ELF-1 (cell line): ENCODE measurements around the gene RINT1.
A peak's percentile ranks its signal among the peaks of the same experiment; 100 is the strongest.

Source experiments
- DNase-seq: peaks from one replicate; pipeline ENCODE4 v3.0.0-alpha.2; 2016; ENCODE audit warnings: low read depth, low spot score

Gene RINT1

DNA sequence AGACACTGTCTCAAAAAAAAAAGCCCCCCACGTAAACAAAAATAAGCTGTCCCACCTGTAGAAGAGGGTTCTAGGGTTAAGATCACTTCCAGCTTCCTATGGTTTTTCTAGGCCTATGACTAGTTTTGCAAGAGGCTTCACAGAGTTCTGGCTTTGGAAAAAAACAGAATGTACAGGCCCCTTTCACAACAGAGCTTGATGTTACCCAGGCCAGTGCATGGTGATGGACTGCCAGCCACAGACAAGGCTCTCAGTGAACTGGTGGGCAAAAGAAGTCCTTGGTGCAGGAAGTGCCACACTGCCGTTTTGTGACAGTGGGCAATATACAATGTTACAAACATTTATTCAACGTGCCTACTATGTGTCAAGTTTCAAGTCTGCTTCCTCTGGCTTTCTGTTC is 67.5 kb downstream of the RINT1 start:
- DNase-seq: no peak

DNA sequence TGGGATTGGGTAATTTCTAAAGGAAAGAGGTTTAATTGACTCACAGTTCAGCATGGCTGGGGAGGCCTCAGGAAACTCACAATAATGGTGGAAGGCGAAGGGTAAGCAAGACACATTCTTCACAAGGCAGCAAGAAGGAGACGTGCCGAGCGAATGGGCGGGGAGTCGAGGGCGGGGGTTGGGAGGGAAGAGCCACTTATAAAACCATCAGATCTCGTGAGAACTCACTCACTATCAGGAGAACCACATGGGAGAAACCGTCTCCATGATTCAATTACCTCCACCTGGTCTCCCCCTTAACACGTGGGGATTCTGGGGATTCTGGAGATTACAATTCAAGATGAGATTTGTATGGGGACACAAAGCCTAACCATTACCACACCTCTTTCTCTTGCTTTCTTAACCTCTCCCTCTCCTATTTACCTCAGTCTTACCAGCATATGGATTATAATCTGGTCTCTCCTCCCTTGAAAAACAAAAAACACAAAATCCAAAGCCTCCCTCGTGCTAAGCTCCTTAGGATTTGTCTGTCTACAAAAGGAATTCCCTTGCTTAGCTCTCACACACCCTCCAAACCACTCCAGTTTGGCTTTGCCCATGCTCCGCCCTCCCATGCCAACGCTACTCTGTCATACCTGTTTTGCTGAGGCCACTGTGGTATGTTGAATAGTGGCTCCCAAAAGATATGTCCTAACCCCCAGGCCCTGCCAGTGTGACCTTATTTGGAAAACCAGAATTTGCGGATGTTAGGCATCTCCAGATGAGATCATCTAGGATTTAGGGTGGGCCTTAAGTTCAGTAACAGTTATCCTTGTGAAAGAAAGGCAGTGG is 68.9 kb downstream of the RINT1 start:
- peak; percentile 75 for DNase-seq

DNA sequence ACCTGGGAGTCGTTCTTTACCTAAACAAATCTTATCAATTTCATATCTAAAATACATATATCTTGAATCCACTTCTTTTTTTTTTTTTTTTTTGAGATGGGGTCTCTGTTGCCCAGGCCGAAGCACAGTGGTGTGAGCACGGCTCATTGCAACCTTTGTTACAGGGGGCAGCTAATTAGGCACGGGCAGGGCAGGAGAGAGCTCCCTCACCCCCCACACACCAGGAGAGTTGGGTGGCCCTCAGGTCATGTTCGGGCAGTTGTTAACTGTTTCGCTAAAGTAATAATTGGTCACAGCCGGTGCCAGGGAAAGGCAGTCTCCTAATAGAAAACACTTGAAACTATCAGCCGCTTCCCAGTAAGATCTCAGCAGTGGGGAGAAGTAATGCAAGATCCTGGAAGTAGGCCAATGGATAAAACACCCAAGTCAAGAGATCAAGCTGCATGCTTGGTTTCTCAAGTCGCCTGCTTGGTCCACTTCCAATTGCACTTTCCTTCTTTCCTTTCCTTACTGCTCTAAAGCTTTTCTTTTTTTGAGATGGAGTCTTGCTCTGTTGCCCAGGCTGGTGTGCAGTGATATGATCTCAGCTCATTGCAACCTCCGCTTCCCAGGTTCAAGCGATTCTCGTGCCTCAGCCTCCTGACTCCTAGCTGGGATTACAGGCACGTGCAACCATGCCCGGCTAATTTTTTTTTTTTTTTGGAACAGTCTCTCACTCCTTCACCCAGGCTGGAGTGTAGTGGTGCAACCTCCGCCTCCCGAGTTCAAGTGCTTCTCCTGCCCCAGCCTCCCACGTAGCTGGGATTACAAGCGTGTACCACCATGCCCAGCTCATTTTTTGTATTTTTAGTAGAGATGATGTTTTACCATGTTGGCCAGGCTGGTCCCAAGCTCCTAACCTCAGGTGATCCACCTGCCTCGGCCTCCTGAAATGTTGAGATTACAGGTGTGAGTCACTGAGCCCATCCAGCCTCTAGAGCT is 70.6 kb downstream of the RINT1 start:
- DNase-seq: no peak

DNA sequence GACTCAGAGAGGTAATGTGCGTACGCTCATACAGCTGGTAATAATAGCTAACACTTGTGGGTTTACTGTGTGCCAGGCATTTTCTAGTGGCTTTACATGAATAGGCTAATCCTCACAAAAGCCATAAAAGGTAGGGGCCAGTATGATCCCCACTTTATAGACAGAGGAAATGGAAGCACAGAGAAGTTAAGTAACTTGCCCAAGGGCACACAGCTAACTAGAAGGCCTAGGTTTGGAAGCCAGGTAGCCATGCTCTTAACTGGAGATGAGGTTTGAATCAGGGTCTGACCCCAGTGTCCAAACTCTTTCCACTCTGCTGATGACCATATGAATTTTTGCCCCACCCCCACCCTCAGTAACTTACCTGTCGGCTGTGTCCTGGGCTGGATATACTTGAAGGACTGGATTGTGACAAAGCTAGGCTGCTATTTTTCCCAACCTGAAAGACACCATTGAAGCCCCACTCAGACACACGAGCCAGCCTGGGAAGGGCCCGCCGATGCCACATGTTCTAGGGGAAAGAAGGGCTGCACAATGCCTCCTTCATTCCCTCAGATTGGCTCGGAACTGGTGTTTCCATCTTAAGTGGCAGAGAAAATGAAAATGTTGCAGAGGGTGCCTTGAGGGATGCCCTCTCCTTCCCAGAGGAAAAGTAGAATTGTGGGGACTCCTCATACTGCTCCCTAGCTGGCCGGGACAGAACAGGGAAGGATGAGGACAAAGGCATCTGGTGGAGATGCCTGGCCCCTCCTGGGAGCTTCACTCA is 78.3 kb downstream of the RINT1 start:
- no peak for DNase-seq

DNA sequence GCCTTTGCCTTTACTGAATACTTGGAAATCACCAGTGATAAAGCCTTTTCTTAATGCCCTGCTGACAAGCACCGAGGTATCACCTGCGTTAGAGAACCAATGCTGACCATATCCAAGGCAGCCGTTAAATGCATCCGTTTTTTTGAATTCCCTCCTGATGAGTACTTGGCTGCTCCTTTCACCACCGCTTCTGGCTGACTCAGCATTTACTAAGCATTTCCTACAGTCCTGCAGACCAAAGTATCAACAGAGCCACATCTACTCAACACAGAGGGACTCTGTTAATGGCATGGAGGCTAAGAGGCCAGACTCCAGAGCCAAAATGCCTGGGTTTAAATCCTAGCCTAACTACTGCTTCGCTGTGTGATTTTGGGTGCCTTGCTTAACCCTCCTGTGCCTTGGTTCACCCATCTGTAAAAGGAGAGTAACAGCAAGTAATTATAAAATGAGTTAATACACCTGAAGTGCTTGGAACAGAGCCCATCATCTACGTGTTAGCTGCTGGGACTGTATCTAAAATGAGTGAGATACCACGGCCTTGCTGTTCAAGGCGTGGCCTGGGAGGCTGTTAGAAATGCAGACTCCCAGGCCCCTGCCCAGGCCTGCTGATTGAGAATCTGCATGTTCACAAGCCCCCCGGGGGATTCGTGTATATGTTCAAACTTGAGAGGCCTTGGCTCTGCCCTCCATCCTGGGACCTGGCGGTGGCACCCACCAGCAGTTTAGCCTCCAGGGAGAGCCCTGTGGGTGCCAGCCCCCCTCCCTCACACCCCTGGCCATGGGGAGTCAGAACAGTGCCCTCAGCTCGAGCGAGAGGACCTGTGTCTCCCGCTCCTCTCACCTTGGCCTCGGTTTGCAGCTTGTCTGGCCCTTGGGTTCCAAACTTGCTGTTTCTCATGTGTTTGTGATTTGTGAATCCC is 80.1 kb downstream of the RINT1 start:
- DNase-seq: no peak

DNA sequence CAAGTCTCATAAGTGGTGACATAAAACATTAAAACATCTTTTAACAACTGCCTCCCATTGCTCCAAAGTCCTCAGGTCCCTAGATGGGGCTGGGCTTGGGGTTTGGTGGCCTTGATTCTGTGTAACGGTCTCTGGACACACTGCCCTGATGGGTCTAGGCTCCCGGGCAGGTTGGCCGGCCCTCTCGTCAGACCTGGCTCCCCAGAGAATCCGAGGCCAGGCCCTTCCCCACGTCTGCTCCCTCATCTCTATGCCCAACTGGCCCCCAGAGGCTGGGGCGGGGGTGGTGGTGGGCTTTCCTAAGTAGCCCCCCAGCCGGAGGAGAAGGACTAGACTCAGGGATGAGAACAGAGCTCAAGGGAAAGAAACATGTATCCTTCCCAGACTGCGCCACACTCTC is 80.8 kb downstream of the RINT1 start:
- no peak for DNase-seq

DNA sequence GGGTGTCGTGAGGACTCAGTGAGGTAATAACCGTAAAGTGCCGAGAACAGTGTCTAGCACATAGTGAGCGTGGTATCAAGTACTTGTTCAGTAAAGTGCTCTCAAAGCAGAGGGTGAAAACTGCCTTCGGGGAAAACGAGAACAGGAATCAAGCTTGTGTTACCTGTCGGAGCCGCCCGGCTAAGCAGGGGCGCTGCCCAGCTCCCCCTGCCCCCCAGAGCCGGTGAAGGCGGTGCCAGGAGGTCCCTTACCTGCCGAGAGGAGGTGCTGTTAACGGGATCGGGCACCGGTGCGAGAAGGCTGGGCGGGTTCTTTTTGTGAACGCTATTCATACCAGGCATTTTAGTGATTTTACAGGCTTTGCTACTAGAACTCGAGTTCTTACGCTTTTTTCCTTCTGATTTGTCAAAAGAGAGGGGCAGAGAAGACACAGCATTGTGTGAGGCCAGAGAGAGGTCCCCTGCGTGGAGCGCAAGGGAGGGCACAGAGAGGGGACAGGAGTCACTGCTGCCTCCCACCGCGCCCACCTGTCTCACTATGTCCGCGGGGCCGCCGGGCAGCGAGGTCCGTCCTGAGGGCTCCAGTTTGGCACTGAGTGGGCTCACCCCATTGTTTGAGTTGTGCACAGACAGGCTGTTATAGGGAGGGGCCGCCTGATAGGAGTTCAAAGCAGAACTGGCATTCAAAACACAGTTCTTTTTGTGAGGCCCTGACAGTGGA is 81.8 kb downstream of the RINT1 start:
- no peak for DNase-seq

DNA sequence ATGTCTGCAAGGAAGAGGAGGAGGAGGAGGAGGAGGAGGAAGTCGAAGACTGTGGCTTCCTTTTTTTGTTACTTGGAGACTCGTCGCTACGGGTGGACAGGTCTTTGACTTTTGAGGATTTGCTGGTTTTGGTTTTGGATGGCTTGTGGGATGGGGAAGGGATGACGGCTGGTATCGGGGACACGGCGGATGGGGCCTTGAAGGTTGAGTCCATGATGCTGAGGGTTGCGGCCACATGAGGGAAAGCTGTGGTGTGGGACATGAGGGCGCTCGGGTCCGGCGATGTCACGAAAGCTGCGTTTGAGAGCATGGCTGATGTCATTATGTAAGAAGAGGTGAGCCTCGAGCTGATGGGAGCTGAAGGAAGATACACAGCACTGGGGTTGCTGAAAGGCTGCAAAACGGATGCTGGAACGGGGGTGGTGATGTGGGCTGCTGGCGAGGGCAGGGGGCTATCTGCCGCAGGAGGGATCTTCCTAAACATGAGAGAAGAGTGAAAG is 82.4 kb downstream of the RINT1 start:
- no peak for DNase-seq
